Neural cell (in vitro differentiated cells): ENCODE measurements around the gene IFIT5. TPM values are rescaled to one million over a fixed set of nuclear protein-coding genes. Genes with fewer than 3 reads are reported as not detected.

ENCODE experiments used
- H2AFZ ChIP-seq: fragments of 200-600, 300-800 bp; sonication (generic), shearing (Covaris generic); 2 replicates; pipeline ENCODE4 v1.6.0; 2014; ENCODE audit warnings: low read depth, mild to moderate bottlenecking, antibody characterized with exemption, low read length, moderate library complexity
- H3F3A ChIP-seq: fragments of 200-600 bp; shearing (Covaris generic); 2 replicates; pipeline ENCODE4 v1.6.1; 2016; ENCODE audit warnings: mild to moderate bottlenecking, moderate library complexity, mixed read lengths, antibody characterized with exemption, low read length; ENCODE audit not compliant: insufficient read depth, poor library complexity, severe bottlenecking
- H3K27ac ChIP-seq: fragments of 200-600, 300-800 bp; sonication (generic), shearing (Covaris generic); 2 replicates; pipeline ENCODE4 v1.5.1; 2014; ENCODE audit warnings: mild to moderate bottlenecking, low read length, moderate library complexity
- H3K27me3 ChIP-seq: fragments of 300-800, 200-600 bp; sonication (generic), shearing (Covaris generic); 2 replicates; pipeline ENCODE4 v1.6.0; 2014; ENCODE audit warnings: mild to moderate bottlenecking, low read depth, low read length, moderate library complexity; ENCODE audit not compliant: insufficient read depth
- H3K36me3 ChIP-seq: fragments of 300-800, 200-600 bp; sonication (generic), shearing (Covaris generic); 2 replicates; pipeline ENCODE4 v1.5.1; 2014; ENCODE audit warnings: mild to moderate bottlenecking, antibody characterized with exemption, low read length, moderate library complexity; ENCODE audit not compliant: insufficient read depth
- H3K4me2 ChIP-seq: fragments of 300-800, 200-600 bp; sonication (generic), shearing (Covaris generic); 2 replicates; pipeline ENCODE4 v1.6.0; 2014; ENCODE audit warnings: mild to moderate bottlenecking, low read length
- H3K4me3 ChIP-seq: fragments of 300-800, 200-600 bp; sonication (generic), shearing (Covaris generic); 2 replicates; pipeline ENCODE4 v1.5.1; 2014; ENCODE audit warnings: mild to moderate bottlenecking, low read length, moderate library complexity
- H3K79me2 ChIP-seq: fragments of 200-600 bp; shearing (Covaris generic); replicated peaks from 2 replicates; pipeline ENCODE4 v1.6.0; 2014; ENCODE audit warnings: mild to moderate bottlenecking, low read length, moderate library complexity; ENCODE audit not compliant: insufficient read depth
- H3K9ac ChIP-seq: fragments of 300-800, 200-600 bp; sonication (generic), shearing (Covaris generic); 2 replicates; pipeline ENCODE4 v1.6.1; 2016; ENCODE audit warnings: mild to moderate bottlenecking, low read length, mixed read lengths
- H3K9me2 ChIP-seq: fragments of 200-600 bp; shearing (Covaris generic); 2 replicates; pipeline ENCODE4 v1.6.1; 2016; ENCODE audit warnings: mild to moderate bottlenecking, low read length, mixed read lengths; ENCODE audit not compliant: insufficient read depth
- H3K9me3 ChIP-seq: fragments of 200-600, 300-800 bp; sonication (generic), shearing (Covaris generic); 2 replicates; pipeline ENCODE4 v1.6.1; 2016; ENCODE audit warnings: mild to moderate bottlenecking, mixed run types, low read length, moderate library complexity, mixed read lengths
- H4K20me1 ChIP-seq: fragments of 200-600 bp; shearing (Covaris generic); 2 replicates; pipeline ENCODE4 v1.6.1; 2016; ENCODE audit warnings: mild to moderate bottlenecking, mixed run types; ENCODE audit not compliant: insufficient read depth
- CTCF ChIP-seq: fragments of 450-650 bp; IDR thresholded peaks from 2 replicates; pipeline ENCODE4 v1.5.1; 2014; ENCODE audit warnings: antibody characterized with exemption, mild to moderate bottlenecking, moderate library complexity; ENCODE audit not compliant: poor library complexity, severe bottlenecking
- EP300 ChIP-seq: fragments of 450-650 bp; conservative IDR thresholded peaks from 2 replicates; pipeline ENCODE4 v1.6.1; 2014; ENCODE audit warnings: antibody characterized with exemption, mild to moderate bottlenecking, moderate library complexity; ENCODE audit not compliant: poor library complexity, severe bottlenecking
- EZH2 ChIP-seq: fragments of 200-600, 300-800 bp; shearing (Covaris generic), sonication (generic); IDR thresholded peaks from 2 replicates; pipeline ENCODE4 v1.6.1; 2014; ENCODE audit warnings: antibody characterized with exemption, low read length, borderline replicate concordance, mild to moderate bottlenecking; ENCODE audit not compliant: insufficient read depth, poor library complexity, severe bottlenecking
- MXI1 ChIP-seq: fragments of 450-650 bp; conservative IDR thresholded peaks from 2 replicates; pipeline ENCODE4 v1.6.1; 2014; ENCODE audit warnings: antibody characterized with exemption, mild to moderate bottlenecking; ENCODE audit not compliant: poor library complexity, severe bottlenecking
- POLR2AphosphoS5 ChIP-seq: IDR thresholded peaks from 2 replicates; pipeline ENCODE4 v1.6.1; 2012
- RAD21 ChIP-seq: fragments of 450-650 bp; conservative IDR thresholded peaks from 2 replicates; pipeline ENCODE4 v1.6.1; 2014; ENCODE audit warnings: antibody characterized with exemption, mild to moderate bottlenecking, moderate library complexity
- SMC3 ChIP-seq: fragments of 450-650 bp; conservative IDR thresholded peaks from 2 replicates; pipeline ENCODE4 v1.6.1; 2014; ENCODE audit warnings: antibody characterized with exemption, mild to moderate bottlenecking, moderate library complexity; ENCODE audit not compliant: poor library complexity
- TAF1 ChIP-seq: IDR thresholded peaks from 2 replicates; pipeline ENCODE4 v1.6.1; 2012; ENCODE audit warnings: low read depth
- polyA plus RNA-seq: library from polyadenylated mRNA; depleted of rRNA; stranded (reverse); fragments of >200 nt; gene quantifications from 2 replicates; pipeline ENCODE4 v1.2.3, GENCODE V29; 2014
- TF ChIP-seq, protein P1 (sequence below): IDR thresholded peaks from 2 replicates; pipeline ENCODE4 v1.6.1; 2012; ENCODE audit warnings: borderline replicate concordance

Gene IFIT5
- polyA plus RNA-seq, 1 donor from 2014 or later: 16.3 TPM

DNA sequence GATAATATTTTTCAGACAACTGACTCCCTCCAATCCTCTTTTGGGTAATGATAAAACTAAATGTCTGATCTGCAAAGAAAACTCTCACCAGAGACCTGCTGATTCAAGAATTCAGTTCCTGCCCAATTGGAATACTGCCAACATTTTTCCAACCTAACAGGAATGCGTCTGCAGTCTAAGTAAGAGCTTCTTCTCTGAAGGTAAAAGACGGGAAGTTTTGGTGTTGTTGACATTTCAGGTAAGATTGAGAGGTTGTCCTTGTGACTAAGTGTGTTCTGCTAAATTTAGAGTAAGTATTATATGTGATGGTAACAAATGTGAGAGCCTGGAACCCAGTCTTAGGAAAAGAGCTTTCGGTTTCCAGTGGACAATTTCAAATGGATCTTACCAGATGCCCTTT is 17.6 kb downstream of the IFIT5 start:
- no peak overlapping the region for H3K27ac ChIP-seq
- H3F3A ChIP-seq: no peaks in the 10 kb centered on the region
- no peak overlapping the region for H3K4me3 ChIP-seq
- H3K9me2 ChIP-seq: no peaks in the 10 kb centered on the region
- H3K4me2 ChIP-seq: no peak overlapping the region
- no peaks in the 10 kb centered on the region for H4K20me1 ChIP-seq
- H3K79me2 ChIP-seq: no peaks in the 10 kb centered on the region
- no peaks in the 10 kb centered on the region for H3K36me3 ChIP-seq
- TF ChIP-seq SMC3 (no peak), EZH2 (no peak), TAF1 (no peak), RAD21 (no peak), EP300 (no peak), CTCF (no peak), MXI1 (no peak), POLR2AphosphoS5 (no peak)
- TF ChIP-seq, protein P1, sequence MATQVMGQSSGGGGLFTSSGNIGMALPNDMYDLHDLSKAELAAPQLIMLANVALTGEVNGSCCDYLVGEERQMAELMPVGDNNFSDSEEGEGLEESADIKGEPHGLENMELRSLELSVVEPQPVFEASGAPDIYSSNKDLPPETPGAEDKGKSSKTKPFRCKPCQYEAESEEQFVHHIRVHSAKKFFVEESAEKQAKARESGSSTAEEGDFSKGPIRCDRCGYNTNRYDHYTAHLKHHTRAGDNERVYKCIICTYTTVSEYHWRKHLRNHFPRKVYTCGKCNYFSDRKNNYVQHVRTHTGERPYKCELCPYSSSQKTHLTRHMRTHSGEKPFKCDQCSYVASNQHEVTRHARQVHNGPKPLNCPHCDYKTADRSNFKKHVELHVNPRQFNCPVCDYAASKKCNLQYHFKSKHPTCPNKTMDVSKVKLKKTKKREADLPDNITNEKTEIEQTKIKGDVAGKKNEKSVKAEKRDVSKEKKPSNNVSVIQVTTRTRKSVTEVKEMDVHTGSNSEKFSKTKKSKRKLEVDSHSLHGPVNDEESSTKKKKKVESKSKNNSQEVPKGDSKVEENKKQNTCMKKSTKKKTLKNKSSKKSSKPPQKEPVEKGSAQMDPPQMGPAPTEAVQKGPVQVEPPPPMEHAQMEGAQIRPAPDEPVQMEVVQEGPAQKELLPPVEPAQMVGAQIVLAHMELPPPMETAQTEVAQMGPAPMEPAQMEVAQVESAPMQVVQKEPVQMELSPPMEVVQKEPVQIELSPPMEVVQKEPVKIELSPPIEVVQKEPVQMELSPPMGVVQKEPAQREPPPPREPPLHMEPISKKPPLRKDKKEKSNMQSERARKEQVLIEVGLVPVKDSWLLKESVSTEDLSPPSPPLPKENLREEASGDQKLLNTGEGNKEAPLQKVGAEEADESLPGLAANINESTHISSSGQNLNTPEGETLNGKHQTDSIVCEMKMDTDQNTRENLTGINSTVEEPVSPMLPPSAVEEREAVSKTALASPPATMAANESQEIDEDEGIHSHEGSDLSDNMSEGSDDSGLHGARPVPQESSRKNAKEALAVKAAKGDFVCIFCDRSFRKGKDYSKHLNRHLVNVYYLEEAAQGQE: no peak
- no peak overlapping the region for H2AFZ ChIP-seq
- no peaks in the 10 kb centered on the region for H3K27me3 ChIP-seq
- no peaks in the 10 kb centered on the region for H3K9me3 ChIP-seq
- no peak overlapping the region for H3K9ac ChIP-seq

DNA sequence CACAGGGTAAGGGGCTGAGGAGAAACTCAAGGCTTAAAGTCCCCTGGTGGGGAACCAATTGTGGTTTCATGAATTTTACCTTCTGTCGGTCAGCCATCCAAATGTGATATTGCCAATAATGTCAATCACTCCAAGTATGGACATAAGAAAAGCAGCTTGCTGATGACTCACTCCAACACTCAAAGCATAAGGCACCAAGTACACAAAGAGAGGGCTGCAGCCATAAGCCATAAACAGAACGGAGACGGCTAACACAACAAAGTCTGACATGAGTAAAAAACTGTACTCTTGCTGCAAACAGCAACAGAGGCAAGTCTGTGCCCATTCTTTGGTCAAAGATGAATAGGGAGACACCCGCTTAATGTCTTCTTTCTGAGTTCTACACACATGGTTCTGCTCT is 24.2 kb downstream of the IFIT5 start:
- Histone ChIP-seq H3K36me3 (no peaks in the 10 kb centered on the region), H3K27me3 (no peaks in the 10 kb centered on the region), H3K27ac (no peak overlapping the region), H3K9ac (no peak overlapping the region), H3F3A (no peaks in the 10 kb centered on the region), H3K9me3 (no peaks in the 10 kb centered on the region), H3K4me2 (no peak overlapping the region), H3K4me3 (no peak overlapping the region), H3K9me2 (no peaks in the 10 kb centered on the region), H4K20me1 (no peaks in the 10 kb centered on the region), H3K79me2 (no peaks in the 10 kb centered on the region), H2AFZ (no peak overlapping the region)
- no peak for TF ChIP-seq CTCF
- TF ChIP-seq, protein P1: no peak
- no peak for TF ChIP-seq MXI1
- no peak for TF ChIP-seq POLR2AphosphoS5
- no peak for TF ChIP-seq RAD21
